SK-N-SH (cell line): Measurements from ENCODE around the gene TTC3.

Experiments used
- CHD2 ChIP-seq: fragments of 150-350 bp; IDR thresholded peaks from 2 replicates; pipeline ENCODE4 v1.6.1; 2018; ENCODE audit warnings: low read length; ENCODE audit not compliant: partially characterized antibody
- EZH2phosphoT487 ChIP-seq: fragments of 200-600 bp; sonication (generic); IDR thresholded peaks from 2 replicates; pipeline ENCODE4 v1.6.1; 2017; ENCODE audit warnings: low read depth, mixed run types, mild to moderate bottlenecking, antibody characterized with exemption, moderate library complexity, borderline replicate concordance
- JUND ChIP-seq: IDR thresholded peaks from 2 replicates; pipeline ENCODE4 v1.4.0; 2012
- MXI1 ChIP-seq: IDR thresholded peaks from 2 replicates; pipeline ENCODE4 v1.6.1; 2012; ENCODE audit warnings: mild to moderate bottlenecking, low read depth, low read length, improper control_type of control experiment
- NFIC ChIP-seq: IDR thresholded peaks from 2 replicates; pipeline ENCODE4 v1.4.0; 2012; ENCODE audit warnings: borderline replicate concordance
- POLR2AphosphoS5 ChIP-seq: IDR thresholded peaks from 2 replicates; pipeline ENCODE4 v1.6.1; 2012; ENCODE audit warnings: low read depth, low read length
- RAD21 ChIP-seq: IDR thresholded peaks from 2 replicates; pipeline ENCODE4 v1.6.1; 2012; ENCODE audit warnings: mild to moderate bottlenecking, low read length
- REST ChIP-seq: IDR thresholded peaks from 2 replicates; pipeline ENCODE4 v1.6.1; 2012; ENCODE audit warnings: mild to moderate bottlenecking, low read depth, low read length, moderate library complexity
- TEAD4 ChIP-seq: IDR thresholded peaks from 2 replicates; pipeline ENCODE4 v1.4.0; 2012; ENCODE audit warnings: mild to moderate bottlenecking, borderline replicate concordance; ENCODE audit not compliant: insufficient read depth
- USF1 ChIP-seq: IDR thresholded peaks from 2 replicates; pipeline ENCODE4 v1.4.0; 2012; ENCODE audit warnings: low read depth, borderline replicate concordance
- TF ChIP-seq, protein P1 (sequence below): fragments of 200-600 bp; sonication (generic); IDR thresholded peaks from 2 replicates; pipeline ENCODE4 v1.6.1; 2017; ENCODE audit warnings: antibody characterized with exemption, mild to moderate bottlenecking, moderate library complexity

DNA sequence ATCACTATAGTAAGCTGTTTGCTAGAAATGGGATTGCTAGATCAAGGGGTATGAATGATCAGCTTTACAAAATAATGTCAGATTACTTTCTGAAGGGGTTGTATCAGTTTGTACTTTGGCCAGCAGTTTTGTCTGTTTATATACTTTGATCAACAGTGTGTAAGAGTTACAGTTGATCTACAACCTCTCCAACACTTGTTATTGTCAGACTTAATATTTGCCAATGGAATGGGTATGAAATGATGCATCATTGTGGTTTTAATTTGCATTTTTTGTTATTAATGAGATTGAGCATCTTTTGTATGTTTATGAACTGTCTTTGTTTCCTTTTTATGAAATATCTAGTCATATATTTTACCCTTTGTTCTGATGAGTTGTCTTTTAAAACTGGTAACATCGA lies 4.3 kb downstream of the TTC3 start:
- TF ChIP-seq JUND (no peak), EZH2phosphoT487 (no peak), POLR2AphosphoS5 (no peak), REST (no peak), CHD2 (no peak), TEAD4 (no peak), NFIC (no peak), MXI1 (no peak), RAD21 (no peak), USF1 (no peak)
- TF ChIP-seq, protein P1, sequence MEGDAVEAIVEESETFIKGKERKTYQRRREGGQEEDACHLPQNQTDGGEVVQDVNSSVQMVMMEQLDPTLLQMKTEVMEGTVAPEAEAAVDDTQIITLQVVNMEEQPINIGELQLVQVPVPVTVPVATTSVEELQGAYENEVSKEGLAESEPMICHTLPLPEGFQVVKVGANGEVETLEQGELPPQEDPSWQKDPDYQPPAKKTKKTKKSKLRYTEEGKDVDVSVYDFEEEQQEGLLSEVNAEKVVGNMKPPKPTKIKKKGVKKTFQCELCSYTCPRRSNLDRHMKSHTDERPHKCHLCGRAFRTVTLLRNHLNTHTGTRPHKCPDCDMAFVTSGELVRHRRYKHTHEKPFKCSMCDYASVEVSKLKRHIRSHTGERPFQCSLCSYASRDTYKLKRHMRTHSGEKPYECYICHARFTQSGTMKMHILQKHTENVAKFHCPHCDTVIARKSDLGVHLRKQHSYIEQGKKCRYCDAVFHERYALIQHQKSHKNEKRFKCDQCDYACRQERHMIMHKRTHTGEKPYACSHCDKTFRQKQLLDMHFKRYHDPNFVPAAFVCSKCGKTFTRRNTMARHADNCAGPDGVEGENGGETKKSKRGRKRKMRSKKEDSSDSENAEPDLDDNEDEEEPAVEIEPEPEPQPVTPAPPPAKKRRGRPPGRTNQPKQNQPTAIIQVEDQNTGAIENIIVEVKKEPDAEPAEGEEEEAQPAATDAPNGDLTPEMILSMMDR, result no peak
